ENCODE measurements around the gene GUCY1A1.

Gene GUCY1A1

GRCh38 chr4:155780775-155781174 lies 114.1 kb downstream of the GUCY1A1 start:
- no peak for DNase-seq

GRCh38 chr4:155781249-155781831 lies 114.7 kb downstream of the GUCY1A1 start:
- DNase-seq: no peak
